HG03558 (cell line): Measurements from ENCODE around the gene GNE.
"Not testable (repeated sequence)": the region's sequence is repeated elsewhere in the genome, so short reads cannot be mapped to it uniquely, and the experiment has no call there.

ENCODE experiments used
- ATAC-seq: cut with Tn5 transposase; IDR thresholded peaks from one replicate; pipeline ENCODE4 v1.9.1; 2021; ENCODE audit warnings: moderate number of reproducible peaks; ENCODE audit not compliant: unreplicated experiment; ENCODE audit errors: extremely low read depth

GNE gene

GRCh38 chr9:36273354-36273753 is 15.1 kb upstream of the GNE start:
- not testable (repeated sequence) for ATAC-seq

GRCh38 chr9:36268007-36268427 is 9.8 kb upstream of the GNE start:
- ATAC-seq = no peak

- ATAC-seq = no peak
Measured at GRCh38 chr9:36264896-36265295, 6.6 kb upstream of the GNE start.

- ATAC-seq = no peak
Measured at GRCh38 chr9:36263683-36264082, 5.4 kb upstream of the GNE start.

GRCh38 chr9:36258996-36259533 is 817 bp upstream of the GNE start:
- ATAC-seq = no peak

GRCh38 chr9:36251428-36251827 is 6.8 kb downstream of the GNE start:
- no peak for ATAC-seq

- ATAC-seq = no peak
Measured at GRCh38 chr9:36250079-36250478, 8.2 kb downstream of the GNE start.

- no peak for ATAC-seq
Measured at GRCh38 chr9:36249189-36249588, 9.1 kb downstream of the GNE start.

- ATAC-seq = not testable (repeated sequence)
Measured at GRCh38 chr9:36248061-36248460, 10.2 kb downstream of the GNE start.

GRCh38 chr9:36247356-36247755 is 10.9 kb downstream of the GNE start:
- no peak for ATAC-seq

- ATAC-seq = no peak
Measured at GRCh38 chr9:36245906-36246305, 12.3 kb downstream of the GNE start.

- ATAC-seq = not testable (repeated sequence)
Measured at GRCh38 chr9:36239675-36240074, 18.6 kb downstream of the GNE start.

GRCh38 chr9:36239205-36239604 is 19.0 kb downstream of the GNE start:
- ATAC-seq = not testable (repeated sequence)

GRCh38 chr9:36237230-36237629 is 21.0 kb downstream of the GNE start:
- ATAC-seq = no peak

- no peak for ATAC-seq
Measured at GRCh38 chr9:36222449-36222848, 35.8 kb downstream of the GNE start.

GRCh38 chr9:36221667-36222066 is 36.6 kb downstream of the GNE start:
- no peak for ATAC-seq

GRCh38 chr9:36218411-36218901 is 39.8 kb downstream of the GNE start:
- ATAC-seq = no peak

GRCh38 chr9:36218011-36218410 is 40.2 kb downstream of the GNE start:
- no peak for ATAC-seq

- ATAC-seq = no peak
Measured at GRCh38 chr9:36217256-36217968, 40.8 kb downstream of the GNE start.

- no peak for ATAC-seq
Measured at GRCh38 chr9:36214571-36214970, 43.7 kb downstream of the GNE start.

- no peak for ATAC-seq
Measured at GRCh38 chr9:36213989-36214388, 44.3 kb downstream of the GNE start.

- ATAC-seq = no peak
Measured at GRCh38 chr9:36213387-36213786, 44.9 kb downstream of the GNE start.
